Heart left ventricle (tissue), 13 donors: Measurements from ENCODE around the gene TLL1.

Experiments
- CTCF ChIP-seq, 12 donors: fragments of 200-600 bp; sonication (generic) in 4 of 12; IDR thresholded peaks; one replicate each; pipeline versions ENCODE4 v1.5.0 to v1.8.0; 2018 to 2022; ENCODE audit warnings: antibody characterized with exemption in 12 of 12, mild to moderate bottlenecking in 5 of 12
- POLR2A ChIP-seq, 2 donors: fragments of 450-650 bp; IDR thresholded peaks; one replicate each; pipeline ENCODE4 v1.6.1; 2017; ENCODE audit warnings: antibody characterized with exemption in 2 of 2, mild to moderate bottlenecking in 2 of 2, moderate library complexity in 2 of 2
- donor health status: ischemic (EF 13 %, LVEDD 7.1; RV severe dilation, severe dysfunction).
- donor health status: DM: no; HTN: yes; CAD: no.
- donor health status: DM: no; HTN: no; CAD: no.
- donor health status: ischemic (EF 25% LVEDD 6.9; RV normal size, moderate dysfunction).
- donor health status: ischemic (EF 25% LVEDD 5.7; RV mildly dilated, moderate dysfunction).
- donor health status: ischemic (EF 35%, LVEDD 5.7; RV mildly dilated, moderate dysfunction).
- donor health status: nonischemic (EF 11% LVEDD 7.7; RV severe dilation, severe dysfunction).
- donor health status: DM: yes; HTN: yes; CAD: no.
- donor health status: PGD.
- donor health status: ischemic (EF 29% LVEDD 5.4; RV normal size, mild dysfunction).
- donor health status: nonischemic (EF 23%, LVEDD 6.1; RV moderate dilation, normal function).

- no peak for TF ChIP-seq POLR2A (IDR thresholded peaks at IDR 0.05)
- no peak for TF ChIP-seq CTCF (IDR thresholded peaks at IDR 0.05)
These were observed 34.5 kb upstream of the TLL1 start for GRCh38 chr4:165838575-165838974.
